Measurements from ENCODE around the gene MCU. TPM values are rescaled to one million over a fixed set of nuclear protein-coding genes. Genes with fewer than 3 reads are reported as not detected.

MCU gene
- polyA plus RNA-seq, 1 of the 3 experiments (the other 2 are of a cell fraction), result 20.6 TPM

GRCh38 chr10:72742092-72742491, 50.1 kb downstream of the MCU start:
- peaks cover 5% of the 10 kb centered on the region; the same call in 1 of the 2 replicates for H4K20me1 ChIP-seq (ENCODE audit: insufficient read depth)
- 93% methylated on average over 3 of the region's 3 CpGs for WGBS (ENCODE audit: low lambda C conversion rate)
- no peak for TF ChIP-seq RCOR1 (IDR thresholded peaks at IDR 0.05; ENCODE audit: low read length)
- no peak for TF ChIP-seq YY1 (IDR thresholded peaks at IDR 0.05; ENCODE audit: low read depth)
- no peak for TF ChIP-seq NRF1 (IDR thresholded peaks at IDR 0.05; ENCODE audit: low read depth, low read length)
- TF ChIP-seq, protein P1, sequence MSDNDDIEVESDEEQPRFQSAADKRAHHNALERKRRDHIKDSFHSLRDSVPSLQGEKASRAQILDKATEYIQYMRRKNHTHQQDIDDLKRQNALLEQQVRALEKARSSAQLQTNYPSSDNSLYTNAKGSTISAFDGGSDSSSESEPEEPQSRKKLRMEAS (IDR thresholded peaks at IDR 0.05; ENCODE audit: low read depth), result no peak
- TF ChIP-seq IRF3 (IDR thresholded peaks at IDR 0.05; ENCODE audit: low read depth, low read length), result no peak
- no peak for TF ChIP-seq SMC3 (IDR thresholded peaks at IDR 0.05; ENCODE audit: low read depth, low read length)
- no peak for TF ChIP-seq TEAD4 (IDR thresholded peaks at IDR 0.05; ENCODE audit: borderline replicate concordance, insufficient read depth)
- no peak for TF ChIP-seq FOSL2 (IDR thresholded peaks at IDR 0.05; ENCODE audit: borderline replicate concordance, low read depth)
- no peak for TF ChIP-seq ELF1 (IDR thresholded peaks at IDR 0.05)
- H3K4me1 ChIP-seq (ENCODE audit: control insufficient read depth in 1 of 2, insufficient read depth in 2 of 2, low read depth in 1 of 2, low read length in 1 of 2), result no peaks in the 10 kb centered on the region; a peak in 1 of 4 replicates
- no peak overlapping the region for H3K9ac ChIP-seq
- no peak for DNase-seq
- H3K27ac ChIP-seq (ENCODE audit: low read depth in 2 of 2, low read length in 1 of 2), result no peak overlapping the region
- no peak overlapping the region for H3K4me3 ChIP-seq (ENCODE audit: low read depth in 2 of 2, low read length in 1 of 2)
- ChIA-PET POLR2A (no interaction called here), CTCF (no interaction called here)
- H3K9me3 ChIP-seq, result no peaks in the 10 kb centered on the region
- peaks cover 53% of the 10 kb centered on the region for H3K79me2 ChIP-seq (ENCODE audit: insufficient read depth)
- no peak overlapping the region for H2AFZ ChIP-seq (ENCODE audit: low read depth)
- no peaks in the 10 kb centered on the region for H3F3A ChIP-seq (replicated peaks; ENCODE audit: insufficient read depth)
- H3K9me2 ChIP-seq, result no peaks in the 10 kb centered on the region
- no peak overlapping the region for H3K4me2 ChIP-seq
- H3K27me3 ChIP-seq (ENCODE audit: insufficient read depth), result no peaks in the 10 kb centered on the region
- H3K36me3 ChIP-seq (replicated peaks in 1 of 2; ENCODE audit: control insufficient read depth in 1 of 2, insufficient read depth in 2 of 2, low read length in 1 of 2), result no peaks in the 10 kb centered on the region

DNA sequence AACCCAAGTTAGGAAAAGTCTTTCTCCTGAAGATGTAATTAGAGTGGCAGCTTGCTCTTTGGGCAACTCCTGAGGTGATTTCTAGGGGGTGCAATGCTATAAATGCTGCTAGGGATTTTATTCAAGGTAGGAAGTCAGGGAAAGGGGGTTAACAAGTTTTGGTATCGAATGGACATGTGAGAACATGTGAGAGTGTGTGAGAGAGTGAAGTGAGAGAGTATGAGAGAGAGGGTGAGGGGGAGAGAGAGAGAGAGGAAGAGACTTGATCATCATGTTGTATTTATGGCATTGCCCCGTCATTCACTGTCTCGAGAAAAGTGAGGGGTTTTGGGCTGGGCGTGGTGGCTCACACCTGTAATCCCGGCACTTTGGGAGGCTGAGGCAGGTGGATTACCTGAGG, 50.9 kb downstream of the MCU start:
- peaks cover 5% of the 10 kb centered on the region; the same call in 1 of the 2 replicates for H4K20me1 ChIP-seq (ENCODE audit: insufficient read depth)
- TF ChIP-seq TAF1 (IDR thresholded peaks at IDR 0.05; ENCODE audit: borderline replicate concordance, low read depth, low read length), result no peak
- TF ChIP-seq FOXJ3 (CRISPR knock-in tag; IDR thresholded peaks at IDR 0.05), result no peak
- TF ChIP-seq IRF3 (IDR thresholded peaks at IDR 0.05; ENCODE audit: low read depth, low read length), result no peak
- no peak for TF ChIP-seq JUND (IDR thresholded peaks at IDR 0.05)
- TF ChIP-seq EZH2phosphoT487 (IDR thresholded peaks at IDR 0.05; ENCODE audit: borderline replicate concordance, low read depth), result no peak
- TF ChIP-seq RFX5 (IDR thresholded peaks at IDR 0.05; ENCODE audit: low read length), result no peak
- no peaks in the 10 kb centered on the region for H3K36me3 ChIP-seq (replicated peaks in 1 of 2; ENCODE audit: control insufficient read depth in 1 of 2, insufficient read depth in 2 of 2, low read length in 1 of 2)
- 92% methylated on average over 5 of the region's 5 CpGs for whole genome bisulfite sequencing (ENCODE audit: low lambda C conversion rate)
- DNase-seq, result no peak
- CTCF ChIA-PET, result no interaction called here
- H3K27ac ChIP-seq (ENCODE audit: low read depth in 2 of 2, low read length in 1 of 2), result no peak overlapping the region
- no peaks in the 10 kb centered on the region for H3F3A ChIP-seq (replicated peaks; ENCODE audit: insufficient read depth)
- no peak overlapping the region for H3K4me2 ChIP-seq
- no peaks in the 10 kb centered on the region; a peak in 1 of 4 replicates for H3K4me1 ChIP-seq (ENCODE audit: control insufficient read depth in 1 of 2, insufficient read depth in 2 of 2, low read depth in 1 of 2, low read length in 1 of 2)
- H3K79me2 ChIP-seq (ENCODE audit: insufficient read depth), result peaks cover 47% of the 10 kb centered on the region
- no peaks in the 10 kb centered on the region for H3K9me3 ChIP-seq
- no peak overlapping the region for H2AFZ ChIP-seq (ENCODE audit: low read depth)
- POLR2A ChIA-PET, result no interaction called here
- no peak overlapping the region for H3K4me3 ChIP-seq (ENCODE audit: low read depth in 2 of 2, low read length in 1 of 2)
- no peaks in the 10 kb centered on the region for H3K27me3 ChIP-seq (ENCODE audit: insufficient read depth)
- no peak overlapping the region for H3K9ac ChIP-seq
- H3K9me2 ChIP-seq, result no peaks in the 10 kb centered on the region

All from SK-N-SH (cell line).